ENCODE data around the gene ATXN10. TPM values are rescaled to one million over a fixed set of nuclear protein-coding genes. Genes with fewer than 3 reads are reported as not detected.

ATXN10 gene
- total RNA-seq, 1 experiment from 2014 or later, result 210 TPM

DNA sequence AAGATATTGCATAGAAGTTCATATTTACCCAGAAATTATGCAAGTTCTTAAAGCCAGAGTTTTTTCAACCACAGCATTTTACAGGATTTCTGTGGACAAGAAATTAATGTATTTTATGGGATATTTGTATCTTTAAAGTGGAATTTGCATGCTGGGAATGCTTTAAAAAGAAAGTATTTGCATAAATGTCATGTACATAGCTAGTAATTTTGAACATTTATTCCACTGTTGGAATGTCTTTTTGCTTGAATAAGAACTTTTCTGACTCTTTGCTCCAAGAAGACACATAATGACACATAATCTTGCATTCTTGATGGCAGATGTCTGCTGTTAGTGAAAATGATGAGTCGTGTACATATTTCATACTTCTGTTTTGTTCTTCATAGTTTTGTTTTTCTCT lies 66.6 kb downstream of the ATXN10 start:
- H3K27me3 ChIP-seq (ENCODE audit: low read length), result no peaks in the 10 kb centered on the region
- H3K36me3 ChIP-seq (ENCODE audit: insufficient read depth, low read length), result peaks cover 77% of the 10 kb centered on the region
- H3K79me2 ChIP-seq (ENCODE audit: low read length), result peaks cover 79% of the 10 kb centered on the region
- H3K4me3 ChIP-seq (ENCODE audit: low read length), result no peak overlapping the region
- H3K9ac ChIP-seq (ENCODE audit: low read length), result no peak overlapping the region
- no peaks in the 10 kb centered on the region for H3K9me2 ChIP-seq (replicated peaks; ENCODE audit: insufficient read depth, low read length)
- H3K27ac ChIP-seq (ENCODE audit: low read length), result no peak overlapping the region
- peaks cover 8% of the 10 kb centered on the region for H3K4me1 ChIP-seq (ENCODE audit: low read length)
- H3K4me2 ChIP-seq (ENCODE audit: low read depth, low read length, poor library complexity, severe bottlenecking), result no peak overlapping the region
- H3K9me3 ChIP-seq (ENCODE audit: low read length), result no peaks in the 10 kb centered on the region
- no peaks in the 10 kb centered on the region for H4K20me1 ChIP-seq (ENCODE audit: insufficient read depth, low read depth, low read length)
- H2AFZ ChIP-seq (ENCODE audit: low read length), result no peak overlapping the region
- DNase-seq, result no peak

DNA sequence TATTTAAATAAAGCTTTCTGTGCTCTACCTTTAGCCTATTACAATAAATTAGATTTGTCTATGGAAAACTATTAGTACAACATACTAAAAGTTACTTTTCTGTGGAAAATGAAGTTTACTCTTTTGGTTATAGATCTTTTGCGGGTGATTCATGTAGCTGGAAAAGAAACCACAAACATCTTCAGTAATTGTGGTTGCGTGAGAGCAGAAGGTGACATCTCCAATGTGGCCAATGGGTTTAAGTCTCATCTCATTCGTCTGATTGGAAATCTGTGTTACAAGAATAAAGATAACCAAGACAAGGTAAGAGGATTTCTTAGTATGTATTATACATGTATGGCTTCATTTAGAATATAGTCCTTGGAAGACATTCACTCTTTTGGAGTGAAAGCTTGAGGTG lies 68.6 kb downstream of the ATXN10 start:
- Histone ChIP-seq H3K36me3 (ENCODE audit: insufficient read depth, low read length) (peaks cover 70% of the 10 kb centered on the region), H3K27me3 (ENCODE audit: low read length) (no peaks in the 10 kb centered on the region)

DNA sequence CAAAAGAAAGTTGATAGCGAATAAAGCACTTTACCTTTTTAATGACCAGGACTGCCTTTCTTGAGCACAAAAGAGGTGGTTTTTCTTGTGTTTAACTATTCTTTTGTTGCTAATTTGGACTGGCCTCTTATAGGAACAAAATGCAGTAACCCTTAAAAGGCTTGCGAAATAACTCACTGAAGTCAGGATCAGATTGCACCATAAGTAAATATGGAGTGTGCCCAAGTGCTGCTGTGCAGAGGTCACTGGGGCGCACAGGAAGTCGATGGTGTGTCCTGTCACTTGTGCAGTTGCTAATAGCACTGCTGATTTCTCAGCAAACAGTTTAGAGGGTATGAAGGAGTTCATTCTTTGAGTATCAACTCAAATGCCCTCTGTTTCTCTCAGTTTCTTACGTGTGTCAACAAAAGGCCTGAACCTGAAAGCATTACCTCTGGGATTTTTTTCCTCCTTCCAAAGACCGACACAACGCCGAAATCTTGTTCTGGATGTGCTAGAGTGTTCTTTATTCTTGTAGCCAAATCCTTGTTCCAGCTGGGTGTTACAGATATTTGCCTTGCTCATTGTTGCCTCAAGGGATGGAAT lies 71.3 kb downstream of the ATXN10 start:
- H3K9ac ChIP-seq (ENCODE audit: low read length), result no peak overlapping the region
- H3K79me2 ChIP-seq (ENCODE audit: low read length), result peaks cover 89% of the 10 kb centered on the region
- H4K20me1 ChIP-seq (ENCODE audit: insufficient read depth, low read depth, low read length), result no peaks in the 10 kb centered on the region
- H3K4me1 ChIP-seq (ENCODE audit: low read length), result peaks cover 4% of the 10 kb centered on the region
- no peak overlapping the region for H3K4me2 ChIP-seq (ENCODE audit: low read depth, low read length, poor library complexity, severe bottlenecking)
- H2AFZ ChIP-seq (ENCODE audit: low read length), result no peak overlapping the region
- H3K27ac ChIP-seq (ENCODE audit: low read length), result no peak overlapping the region
- H3K9me2 ChIP-seq (replicated peaks; ENCODE audit: insufficient read depth, low read length), result no peaks in the 10 kb centered on the region
- DNase-seq, result no peak
- peaks cover 50% of the 10 kb centered on the region for H3K36me3 ChIP-seq (ENCODE audit: insufficient read depth, low read length)
- no peaks in the 10 kb centered on the region for H3K27me3 ChIP-seq (ENCODE audit: low read length)
- no peak overlapping the region for H3K4me3 ChIP-seq (ENCODE audit: low read length)
- no peaks in the 10 kb centered on the region for H3K9me3 ChIP-seq (ENCODE audit: low read length)

More for the DNA sequence above, 68.6 kb downstream of the ATXN10 start:
- Histone ChIP-seq H3K4me2 (ENCODE audit: low read depth, low read length, poor library complexity, severe bottlenecking) (no peak overlapping the region), H2AFZ (ENCODE audit: low read length) (no peak overlapping the region), H3K4me3 (ENCODE audit: low read length) (no peak overlapping the region), H3K9ac (ENCODE audit: low read length) (no peak overlapping the region), H4K20me1 (ENCODE audit: insufficient read depth, low read depth, low read length) (no peaks in the 10 kb centered on the region), H3K9me2 (replicated peaks; ENCODE audit: insufficient read depth, low read length) (no peaks in the 10 kb centered on the region), H3K79me2 (ENCODE audit: low read length) (peaks cover 80% of the 10 kb centered on the region), H3K4me1 (ENCODE audit: low read length) (peaks cover 8% of the 10 kb centered on the region), H3K27ac (ENCODE audit: low read length) (no peak overlapping the region), H3K9me3 (ENCODE audit: low read length) (no peaks in the 10 kb centered on the region)
- DNase-seq, result no peak

DNA sequence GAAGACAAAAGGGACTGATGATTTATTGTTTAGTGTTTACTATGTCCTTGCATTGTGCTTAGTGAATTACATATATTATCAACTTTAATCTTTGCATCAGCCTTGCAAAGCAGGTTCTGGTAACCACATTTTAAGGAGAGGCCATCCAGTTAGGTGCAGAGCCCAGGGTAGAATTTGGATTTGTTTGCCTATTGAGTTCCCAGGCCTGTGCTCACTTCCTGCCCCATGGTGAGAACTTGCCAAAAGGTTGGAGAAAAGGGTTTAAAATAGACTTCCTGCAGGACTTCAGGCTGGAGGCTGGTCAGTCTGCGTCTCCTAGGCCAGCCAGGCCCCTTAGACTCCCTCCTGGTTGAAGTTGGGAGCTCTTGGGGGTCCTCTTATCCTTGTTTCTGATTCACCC lies 72.1 kb downstream of the ATXN10 start:
- Histone ChIP-seq H2AFZ (ENCODE audit: low read length) (no peak overlapping the region), H3K4me2 (ENCODE audit: low read depth, low read length, poor library complexity, severe bottlenecking) (no peak overlapping the region), H4K20me1 (ENCODE audit: insufficient read depth, low read depth, low read length) (no peaks in the 10 kb centered on the region), H3K4me1 (ENCODE audit: low read length) (no peaks in the 10 kb centered on the region; the same call in 1 of the 2 replicates), H3K9me3 (ENCODE audit: low read length) (no peaks in the 10 kb centered on the region), H3K27me3 (ENCODE audit: low read length) (no peaks in the 10 kb centered on the region), H3K27ac (ENCODE audit: low read length) (no peak overlapping the region), H3K9ac (ENCODE audit: low read length) (no peak overlapping the region), H3K36me3 (ENCODE audit: insufficient read depth, low read length) (peaks cover 50% of the 10 kb centered on the region), H3K79me2 (ENCODE audit: low read length) (peaks cover 91% of the 10 kb centered on the region), H3K9me2 (replicated peaks; ENCODE audit: insufficient read depth, low read length) (no peaks in the 10 kb centered on the region), H3K4me3 (ENCODE audit: low read length) (no peak overlapping the region)
- no peak for DNase-seq

DNA sequence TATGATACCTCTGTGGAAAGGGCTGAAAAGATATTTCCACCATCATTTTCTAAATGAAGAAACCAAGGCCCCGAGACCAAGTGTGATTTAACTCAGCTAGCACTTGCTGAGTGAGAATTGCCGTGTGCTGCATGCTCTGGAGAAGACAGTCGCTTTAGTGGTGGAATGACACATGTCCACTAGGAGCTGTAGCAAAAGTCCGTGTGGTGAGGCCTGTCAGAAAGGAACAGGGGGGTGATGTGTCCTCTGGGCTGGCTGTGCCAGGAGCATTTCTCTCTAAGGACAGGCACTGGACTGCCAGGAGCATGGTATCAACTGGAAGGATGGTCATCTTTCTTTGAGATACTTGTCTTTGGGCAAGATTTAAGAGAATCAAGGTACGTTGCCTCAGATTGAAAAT lies 72.8 kb downstream of the ATXN10 start:
- Histone ChIP-seq H3K9me3 (ENCODE audit: low read length) (no peaks in the 10 kb centered on the region), H3K27me3 (ENCODE audit: low read length) (no peaks in the 10 kb centered on the region), H3K79me2 (ENCODE audit: low read length) (peaks cover 90% of the 10 kb centered on the region), H3K36me3 (ENCODE audit: insufficient read depth, low read length) (peaks cover 47% of the 10 kb centered on the region), H3K4me2 (ENCODE audit: low read depth, low read length, poor library complexity, severe bottlenecking) (no peak overlapping the region), H3K9ac (ENCODE audit: low read length) (no peak overlapping the region), H3K4me1 (ENCODE audit: low read length) (no peaks in the 10 kb centered on the region), H3K9me2 (replicated peaks; ENCODE audit: insufficient read depth, low read length) (no peaks in the 10 kb centered on the region), H3K27ac (ENCODE audit: low read length) (no peak overlapping the region), H2AFZ (ENCODE audit: low read length) (no peak overlapping the region), H4K20me1 (ENCODE audit: insufficient read depth, low read depth, low read length) (no peaks in the 10 kb centered on the region), H3K4me3 (ENCODE audit: low read length) (no peak overlapping the region)
- no peak for DNase-seq

DNA sequence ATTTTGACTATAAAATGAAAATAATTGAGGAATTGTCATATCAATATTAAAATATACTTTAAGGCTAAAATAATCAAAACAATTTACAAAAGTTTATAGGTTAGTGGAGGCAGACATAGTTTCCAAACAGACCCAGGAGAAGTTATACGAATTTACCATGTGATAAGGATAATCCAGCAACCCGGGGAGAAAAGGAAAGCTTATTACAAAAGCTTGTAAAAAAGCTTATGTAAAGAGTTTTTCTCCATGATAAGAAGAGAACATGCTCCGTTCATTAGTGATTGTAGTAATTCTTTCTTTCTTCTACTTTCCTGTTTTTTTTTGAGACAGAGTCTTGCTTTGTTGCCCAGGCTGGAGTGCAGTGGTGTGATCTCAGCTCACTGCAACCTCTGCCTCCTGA lies 79.0 kb downstream of the ATXN10 start:
- Histone ChIP-seq H3K4me3 (ENCODE audit: low read length) (no peak overlapping the region), H3K9me2 (replicated peaks; ENCODE audit: insufficient read depth, low read length) (no peaks in the 10 kb centered on the region), H3K36me3 (ENCODE audit: insufficient read depth, low read length) (peaks cover 14% of the 10 kb centered on the region; the same call in 1 of the 2 replicates), H2AFZ (ENCODE audit: low read length) (no peak overlapping the region), H3K4me2 (ENCODE audit: low read depth, low read length, poor library complexity, severe bottlenecking) (no peak overlapping the region), H3K27me3 (ENCODE audit: low read length) (no peaks in the 10 kb centered on the region), H3K9ac (ENCODE audit: low read length) (no peak overlapping the region), H3K27ac (ENCODE audit: low read length) (no peak overlapping the region), H3K79me2 (ENCODE audit: low read length) (peaks cover 66% of the 10 kb centered on the region), H4K20me1 (ENCODE audit: insufficient read depth, low read depth, low read length) (no peaks in the 10 kb centered on the region), H3K4me1 (ENCODE audit: low read length) (peaks cover 4% of the 10 kb centered on the region), H3K9me3 (ENCODE audit: low read length) (no peaks in the 10 kb centered on the region)
- DNase-seq, result no peak

DNA sequence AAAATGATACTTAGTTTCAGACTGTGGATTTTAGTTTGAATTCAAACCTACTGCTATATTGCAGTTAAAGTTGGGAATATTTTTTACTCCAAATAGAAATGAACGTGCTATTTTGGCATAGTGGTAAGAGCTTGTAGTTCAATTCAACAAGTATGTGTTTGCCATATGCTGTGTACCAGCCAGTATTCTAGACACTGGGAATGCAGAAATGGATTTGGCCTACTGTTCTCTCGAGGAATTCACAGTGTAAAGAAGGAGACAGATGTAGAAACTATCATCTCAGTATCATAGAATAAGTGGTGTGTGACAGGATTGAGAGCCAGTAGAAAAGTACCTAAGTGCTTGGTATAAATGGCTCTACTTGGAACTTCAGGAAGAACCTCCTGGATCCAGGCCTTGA lies 80.4 kb downstream of the ATXN10 start:
- no peaks in the 10 kb centered on the region for H4K20me1 ChIP-seq (ENCODE audit: insufficient read depth, low read depth, low read length)
- no peak overlapping the region for H3K4me3 ChIP-seq (ENCODE audit: low read length)
- peaks cover 69% of the 10 kb centered on the region for H3K79me2 ChIP-seq (ENCODE audit: low read length)
- peaks cover 4% of the 10 kb centered on the region for H3K4me1 ChIP-seq (ENCODE audit: low read length)
- H3K4me2 ChIP-seq (ENCODE audit: low read depth, low read length, poor library complexity, severe bottlenecking), result no peak overlapping the region
- no peak overlapping the region for H3K9ac ChIP-seq (ENCODE audit: low read length)
- H3K27me3 ChIP-seq (ENCODE audit: low read length), result no peaks in the 10 kb centered on the region
- no peaks in the 10 kb centered on the region for H3K9me3 ChIP-seq (ENCODE audit: low read length)
- H3K27ac ChIP-seq (ENCODE audit: low read length), result no peak overlapping the region
- DNase-seq, result no peak
- H2AFZ ChIP-seq (ENCODE audit: low read length), result no peak overlapping the region
- no peaks in the 10 kb centered on the region for H3K9me2 ChIP-seq (replicated peaks; ENCODE audit: insufficient read depth, low read length)
- H3K36me3 ChIP-seq (ENCODE audit: insufficient read depth, low read length), result peaks cover 11% of the 10 kb centered on the region; the same call in 1 of the 2 replicates

DNA sequence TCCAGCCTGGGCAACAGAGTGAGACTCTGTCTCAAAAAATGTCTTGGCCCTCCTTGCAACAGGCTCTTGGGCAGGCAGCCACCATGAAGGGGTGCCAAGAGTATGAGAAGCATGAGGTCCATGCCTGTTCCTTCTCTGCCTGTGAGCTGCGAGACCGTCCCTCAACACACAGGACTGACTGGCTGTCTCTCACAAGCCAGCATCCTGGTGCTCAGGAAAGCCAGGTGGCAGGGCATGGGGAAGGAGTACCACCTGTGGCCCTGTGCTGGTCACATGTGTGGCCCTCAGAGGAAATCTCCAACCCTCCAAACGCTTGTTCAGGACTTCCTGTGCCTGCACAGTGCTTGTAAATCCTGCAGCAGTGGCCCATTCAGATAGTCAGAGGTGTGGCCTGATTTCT lies 83.2 kb downstream of the ATXN10 start:
- Histone ChIP-seq H3K9me3 (ENCODE audit: low read length) (no peaks in the 10 kb centered on the region), H3K9ac (ENCODE audit: low read length) (no peak overlapping the region), H3K4me3 (ENCODE audit: low read length) (no peak overlapping the region), H3K79me2 (ENCODE audit: low read length) (peaks cover 66% of the 10 kb centered on the region), H3K9me2 (replicated peaks; ENCODE audit: insufficient read depth, low read length) (no peaks in the 10 kb centered on the region), H2AFZ (ENCODE audit: low read length) (no peak overlapping the region), H3K36me3 (ENCODE audit: insufficient read depth, low read length) (no peaks in the 10 kb centered on the region), H3K4me1 (ENCODE audit: low read length) (peaks cover 23% of the 10 kb centered on the region), H3K27me3 (ENCODE audit: low read length) (no peaks in the 10 kb centered on the region), H4K20me1 (ENCODE audit: insufficient read depth, low read depth, low read length) (no peaks in the 10 kb centered on the region), H3K27ac (ENCODE audit: low read length) (0 out of 2 replicates have a peak overlapping the region, but pooled peaks have one; percentile 37), H3K4me2 (ENCODE audit: low read depth, low read length, poor library complexity, severe bottlenecking) (no peak overlapping the region)
- DNase-seq, result no peak
